Fibroblast of lung (primary cell): ENCODE data around the gene GAD1.

Source experiments
- CTCF ChIP-seq, 2 donors: IDR thresholded peaks in 1 of 2; conservative IDR thresholded peaks in 1 of 2; 1 replicate in 1 of 2; 2 replicates in 1 of 2; pipeline ENCODE4 v1.5.1; 2011 to 2012; ENCODE audit warnings: low read length in 2 of 2, control low read depth in 1 of 2, inconsistent platforms in 1 of 2, low read depth in 1 of 2, mild to moderate bottlenecking in 1 of 2
- EZH2 ChIP-seq: IDR thresholded peaks from 2 replicates; pipeline ENCODE4 v1.5.1; 2012; ENCODE audit warnings: low read length, control low read depth, mild to moderate bottlenecking; ENCODE audit errors: missing control alignments

GRCh38 chr2:170774074-170774473 lies 42.6 kb upstream of the GAD1 start:
- TF ChIP-seq CTCF (conservative IDR thresholded peaks at IDR 0.05 in 1 of 2, IDR thresholded peaks at IDR 0.05 in 1 of 2; ENCODE audit: low read depth in 1 of 2, low read length in 2 of 2): no peak
- TF ChIP-seq EZH2: no peak
